Measurements from ENCODE around the gene SMIM23.

DNA sequence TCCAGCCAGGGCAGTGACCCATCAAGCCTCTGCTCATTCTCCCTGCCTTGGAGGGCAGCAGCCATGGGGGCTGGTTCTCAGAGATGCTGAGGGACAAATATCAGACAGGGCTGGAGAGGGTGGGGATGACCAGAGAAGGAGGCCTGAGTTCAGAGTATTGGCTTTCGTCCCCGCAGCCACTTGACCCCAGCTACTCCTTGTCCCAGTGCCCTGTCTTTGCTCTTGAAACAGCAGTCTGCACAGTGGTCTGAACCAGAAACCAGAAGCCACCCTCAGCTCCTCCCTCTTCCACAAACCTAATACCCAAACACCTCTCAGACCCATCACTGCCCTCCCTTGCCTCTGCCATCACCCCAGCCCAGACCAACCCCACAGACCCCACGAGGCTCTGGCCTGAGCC lies 36.3 kb upstream of the SMIM23 start:
- no peak for TF ChIP-seq CHD2 (IDR thresholded peaks at IDR 0.05; ENCODE audit: low read depth, low read length)
- TF ChIP-seq, protein P1, sequence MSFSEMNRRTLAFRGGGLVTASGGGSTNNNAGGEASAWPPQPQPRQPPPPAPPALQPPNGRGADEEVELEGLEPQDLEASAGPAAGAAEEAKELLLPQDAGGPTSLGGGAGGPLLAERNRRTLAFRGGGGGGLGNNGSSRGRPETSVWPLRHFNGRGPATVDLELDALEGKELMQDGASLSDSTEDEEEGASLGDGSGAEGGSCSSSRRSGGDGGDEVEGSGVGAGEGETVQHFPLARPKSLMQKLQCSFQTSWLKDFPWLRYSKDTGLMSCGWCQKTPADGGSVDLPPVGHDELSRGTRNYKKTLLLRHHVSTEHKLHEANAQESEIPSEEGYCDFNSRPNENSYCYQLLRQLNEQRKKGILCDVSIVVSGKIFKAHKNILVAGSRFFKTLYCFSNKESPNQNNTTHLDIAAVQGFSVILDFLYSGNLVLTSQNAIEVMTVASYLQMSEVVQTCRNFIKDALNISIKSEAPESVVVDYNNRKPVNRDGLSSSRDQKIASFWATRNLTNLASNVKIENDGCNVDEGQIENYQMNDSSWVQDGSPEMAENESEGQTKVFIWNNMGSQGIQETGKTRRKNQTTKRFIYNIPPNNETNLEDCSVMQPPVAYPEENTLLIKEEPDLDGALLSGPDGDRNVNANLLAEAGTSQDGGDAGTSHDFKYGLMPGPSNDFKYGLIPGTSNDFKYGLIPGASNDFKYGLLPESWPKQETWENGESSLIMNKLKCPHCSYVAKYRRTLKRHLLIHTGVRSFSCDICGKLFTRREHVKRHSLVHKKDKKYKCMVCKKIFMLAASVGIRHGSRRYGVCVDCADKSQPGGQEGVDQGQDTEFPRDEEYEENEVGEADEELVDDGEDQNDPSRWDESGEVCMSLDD (CRISPR knock-in tag; IDR thresholded peaks at IDR 0.05; ENCODE audit: borderline replicate concordance) = no peak
- TF ChIP-seq, protein P2, sequence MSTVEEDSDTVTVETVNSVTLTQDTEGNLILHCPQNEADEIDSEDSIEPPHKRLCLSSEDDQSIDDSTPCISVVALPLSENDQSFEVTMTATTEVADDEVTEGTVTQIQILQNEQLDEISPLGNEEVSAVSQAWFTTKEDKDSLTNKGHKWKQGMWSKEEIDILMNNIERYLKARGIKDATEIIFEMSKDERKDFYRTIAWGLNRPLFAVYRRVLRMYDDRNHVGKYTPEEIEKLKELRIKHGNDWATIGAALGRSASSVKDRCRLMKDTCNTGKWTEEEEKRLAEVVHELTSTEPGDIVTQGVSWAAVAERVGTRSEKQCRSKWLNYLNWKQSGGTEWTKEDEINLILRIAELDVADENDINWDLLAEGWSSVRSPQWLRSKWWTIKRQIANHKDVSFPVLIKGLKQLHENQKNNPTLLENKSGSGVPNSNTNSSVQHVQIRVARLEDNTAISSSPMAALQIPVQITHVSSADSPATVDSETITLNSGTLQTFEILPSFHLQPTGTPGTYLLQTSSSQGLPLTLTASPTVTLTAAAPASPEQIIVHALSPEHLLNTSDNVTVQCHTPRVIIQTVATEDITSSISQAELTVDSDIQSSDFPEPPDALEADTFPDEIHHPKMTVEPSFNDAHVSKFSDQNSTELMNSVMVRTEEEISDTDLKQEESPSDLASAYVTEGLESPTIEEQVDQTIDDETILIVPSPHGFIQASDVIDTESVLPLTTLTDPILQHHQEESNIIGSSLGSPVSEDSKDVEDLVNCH (CRISPR knock-in tag; IDR thresholded peaks at IDR 0.05) = no peak
- TF ChIP-seq, protein P3, sequence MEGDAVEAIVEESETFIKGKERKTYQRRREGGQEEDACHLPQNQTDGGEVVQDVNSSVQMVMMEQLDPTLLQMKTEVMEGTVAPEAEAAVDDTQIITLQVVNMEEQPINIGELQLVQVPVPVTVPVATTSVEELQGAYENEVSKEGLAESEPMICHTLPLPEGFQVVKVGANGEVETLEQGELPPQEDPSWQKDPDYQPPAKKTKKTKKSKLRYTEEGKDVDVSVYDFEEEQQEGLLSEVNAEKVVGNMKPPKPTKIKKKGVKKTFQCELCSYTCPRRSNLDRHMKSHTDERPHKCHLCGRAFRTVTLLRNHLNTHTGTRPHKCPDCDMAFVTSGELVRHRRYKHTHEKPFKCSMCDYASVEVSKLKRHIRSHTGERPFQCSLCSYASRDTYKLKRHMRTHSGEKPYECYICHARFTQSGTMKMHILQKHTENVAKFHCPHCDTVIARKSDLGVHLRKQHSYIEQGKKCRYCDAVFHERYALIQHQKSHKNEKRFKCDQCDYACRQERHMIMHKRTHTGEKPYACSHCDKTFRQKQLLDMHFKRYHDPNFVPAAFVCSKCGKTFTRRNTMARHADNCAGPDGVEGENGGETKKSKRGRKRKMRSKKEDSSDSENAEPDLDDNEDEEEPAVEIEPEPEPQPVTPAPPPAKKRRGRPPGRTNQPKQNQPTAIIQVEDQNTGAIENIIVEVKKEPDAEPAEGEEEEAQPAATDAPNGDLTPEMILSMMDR (CRISPR knock-in tag; IDR thresholded peaks at IDR 0.05) = no peak
- TF ChIP-seq REST (IDR thresholded peaks at IDR 0.05; ENCODE audit: borderline replicate concordance in 1 of 2, low read depth in 1 of 2, low read length in 2 of 2) = no peak
- no peak for TF ChIP-seq DNMT1 (CRISPR knock-in tag; IDR thresholded peaks at IDR 0.05)
- TF ChIP-seq, protein P4, sequence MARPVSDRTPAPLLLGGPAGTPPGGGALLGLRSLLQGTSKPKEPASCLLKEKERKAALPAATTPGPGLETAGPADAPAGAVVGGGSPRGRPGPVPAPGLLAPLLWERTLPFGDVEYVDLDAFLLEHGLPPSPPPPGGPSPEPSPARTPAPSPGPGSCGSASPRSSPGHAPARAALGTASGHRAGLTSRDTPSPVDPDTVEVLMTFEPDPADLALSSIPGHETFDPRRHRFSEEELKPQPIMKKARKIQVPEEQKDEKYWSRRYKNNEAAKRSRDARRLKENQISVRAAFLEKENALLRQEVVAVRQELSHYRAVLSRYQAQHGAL (CRISPR knock-in tag; IDR thresholded peaks at IDR 0.05; ENCODE audit: not compliant biosample characterization) = no peak
- TF ChIP-seq MAZ (IDR thresholded peaks at IDR 0.05; ENCODE audit: borderline replicate concordance, low read depth, low read length) = no peak
- TF ChIP-seq MAZ (CRISPR knock-in tag; IDR thresholded peaks at IDR 0.05; ENCODE audit: low read depth) = no peak
- no peak for TF ChIP-seq ZSCAN31 (CRISPR knock-in tag; IDR thresholded peaks at IDR 0.05; ENCODE audit: low read depth)
- no peak for TF ChIP-seq EP300 (IDR thresholded peaks at IDR 0.05; ENCODE audit: low read depth in 2 of 2, low read length in 2 of 2)
- TF ChIP-seq EP300 (CRISPR knock-in tag; IDR thresholded peaks at IDR 0.05; ENCODE audit: borderline replicate concordance) = no peak
- TF ChIP-seq SP1 (IDR thresholded peaks at IDR 0.05) = no peak
- no peak for TF ChIP-seq SP1 (CRISPR knock-in tag; IDR thresholded peaks at IDR 0.05)
- TF ChIP-seq, protein P5, sequence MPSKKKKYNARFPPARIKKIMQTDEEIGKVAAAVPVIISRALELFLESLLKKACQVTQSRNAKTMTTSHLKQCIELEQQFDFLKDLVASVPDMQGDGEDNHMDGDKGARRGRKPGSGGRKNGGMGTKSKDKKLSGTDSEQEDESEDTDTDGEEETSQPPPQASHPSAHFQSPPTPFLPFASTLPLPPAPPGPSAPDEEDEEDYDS (CRISPR knock-in tag; IDR thresholded peaks at IDR 0.05) = no peak
